GM19452 (cell line): ENCODE results near the gene FMN2.

Experiments used
- ATAC-seq: cut with Tn5 transposase; IDR thresholded peaks from one replicate; pipeline ENCODE4 v1.9.1; 2021; ENCODE audit not compliant: unreplicated experiment

Gene FMN2

DNA sequence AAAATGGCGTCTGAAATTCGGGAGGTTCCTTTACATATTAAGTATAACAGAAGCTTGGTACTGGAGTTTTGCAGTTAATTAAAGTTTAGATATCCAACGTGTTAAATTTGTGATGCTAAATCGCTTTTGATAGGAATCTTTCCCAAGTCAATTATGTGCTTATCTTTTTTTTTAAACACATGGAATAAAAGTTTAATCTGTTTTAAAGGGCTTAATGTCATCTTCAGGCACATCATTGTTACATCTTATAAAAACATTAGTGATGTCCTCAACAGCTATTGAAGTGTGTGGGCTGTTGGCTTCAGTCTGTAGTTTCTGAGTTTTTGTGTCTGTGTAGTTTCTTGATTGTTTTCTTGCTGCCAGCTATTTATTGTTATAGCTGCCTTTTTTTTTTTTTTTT, 5.3 kb downstream of the FMN2 start:
- ATAC-seq: no peak

DNA sequence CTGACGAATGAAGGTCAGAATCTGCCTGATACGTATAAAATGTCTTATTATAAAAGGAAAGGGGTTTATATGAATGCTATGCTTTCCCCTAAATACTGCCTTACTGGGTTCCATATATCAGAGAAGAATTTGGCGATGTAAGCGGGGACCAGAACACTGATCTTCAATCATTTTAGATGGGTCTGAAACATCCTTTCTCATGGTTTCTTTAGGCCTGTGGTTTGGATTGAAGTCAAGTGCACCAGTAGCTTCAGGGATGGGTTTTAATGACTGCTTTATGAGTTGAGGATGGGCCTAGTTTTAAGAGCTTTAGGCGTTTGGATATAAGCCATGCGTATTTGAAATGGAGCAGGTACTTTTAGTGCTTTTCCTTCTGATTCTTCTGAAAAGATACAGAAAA, 6.9 kb downstream of the FMN2 start:
- ATAC-seq: no peak

DNA sequence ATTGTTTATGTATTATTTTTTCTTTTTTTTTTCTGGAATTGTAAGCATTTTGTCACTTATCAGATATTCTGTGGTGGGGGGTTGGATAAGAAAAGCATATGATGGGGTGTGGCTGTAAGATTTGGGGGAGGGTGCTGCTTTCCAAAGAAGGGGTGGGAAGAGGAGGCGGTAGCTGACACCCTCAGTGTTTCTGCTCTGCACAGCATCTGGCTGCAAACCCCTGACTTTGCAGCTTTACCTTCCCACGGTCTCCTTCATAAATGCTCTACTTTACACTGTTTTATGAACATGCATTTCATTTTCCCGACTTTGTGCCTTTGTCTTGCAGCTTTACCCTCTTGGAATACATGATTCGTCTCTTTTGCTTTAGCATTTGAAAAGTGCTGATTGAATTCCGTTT, 7.6 kb downstream of the FMN2 start:
- no peak for ATAC-seq

DNA sequence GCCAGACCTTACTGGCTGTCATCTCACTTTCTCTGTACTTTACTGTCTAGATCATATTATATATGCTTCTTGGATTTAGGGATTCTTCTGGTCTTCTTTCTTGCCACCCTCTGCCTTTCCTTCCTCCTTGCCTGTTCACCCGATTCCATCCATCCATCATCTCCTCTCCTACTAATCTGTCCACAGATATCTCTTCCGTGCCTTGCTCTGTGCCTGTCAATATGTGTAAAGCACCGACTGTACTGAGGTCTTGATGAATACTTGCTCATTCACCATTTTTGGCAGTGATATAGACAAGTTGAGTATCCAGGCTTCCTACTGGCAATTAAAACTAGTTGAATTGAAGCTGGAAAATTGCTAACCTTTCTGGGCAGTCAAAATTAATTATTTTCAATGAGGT, 8.1 kb downstream of the FMN2 start:
- no peak for ATAC-seq

DNA sequence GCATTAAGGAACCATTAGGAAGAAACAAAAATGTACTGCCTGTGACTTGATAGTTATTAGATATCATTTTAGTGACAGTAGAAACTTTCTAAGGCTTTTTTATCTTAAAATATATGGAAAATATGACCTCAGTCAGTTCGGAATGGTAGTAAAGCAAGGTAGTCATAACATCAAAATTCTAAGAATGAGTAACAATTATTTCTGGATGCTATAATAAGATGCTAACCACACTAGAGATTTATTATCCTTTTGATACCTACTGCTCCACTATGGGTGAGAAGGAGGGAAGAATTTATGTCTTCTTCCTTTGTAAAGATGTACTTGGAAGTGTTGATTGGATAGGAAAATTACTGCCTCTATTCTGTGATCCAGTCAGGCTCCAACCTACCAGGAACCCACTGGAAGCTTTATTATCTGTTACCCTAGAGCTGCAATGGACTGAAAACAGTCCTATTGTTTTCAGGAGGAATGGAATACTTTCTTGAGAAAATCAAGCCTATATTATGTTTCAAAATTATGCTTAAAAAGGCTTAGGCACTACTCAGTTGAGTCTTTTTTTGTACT, 8.8 kb downstream of the FMN2 start:
- ATAC-seq: no peak

DNA sequence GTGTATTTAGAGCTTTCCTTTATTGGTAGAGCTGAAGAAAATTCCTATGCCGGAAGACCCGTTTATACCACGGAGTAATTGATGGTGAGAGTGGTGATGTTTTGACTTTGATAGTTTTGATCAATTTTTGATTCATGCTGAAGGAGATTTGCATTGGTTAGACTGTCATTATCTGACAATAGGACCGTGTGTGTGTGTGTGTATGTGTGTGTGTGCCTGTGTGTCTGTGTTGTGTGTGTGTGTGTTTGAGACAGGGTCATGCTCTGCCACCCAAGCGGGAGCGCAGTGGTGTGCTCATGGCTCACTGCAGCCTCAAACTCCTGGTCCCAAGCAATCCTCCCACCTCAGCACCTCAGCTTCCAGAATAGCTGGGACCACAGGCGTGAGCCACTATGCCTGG, 9.6 kb downstream of the FMN2 start:
- no peak for ATAC-seq

DNA sequence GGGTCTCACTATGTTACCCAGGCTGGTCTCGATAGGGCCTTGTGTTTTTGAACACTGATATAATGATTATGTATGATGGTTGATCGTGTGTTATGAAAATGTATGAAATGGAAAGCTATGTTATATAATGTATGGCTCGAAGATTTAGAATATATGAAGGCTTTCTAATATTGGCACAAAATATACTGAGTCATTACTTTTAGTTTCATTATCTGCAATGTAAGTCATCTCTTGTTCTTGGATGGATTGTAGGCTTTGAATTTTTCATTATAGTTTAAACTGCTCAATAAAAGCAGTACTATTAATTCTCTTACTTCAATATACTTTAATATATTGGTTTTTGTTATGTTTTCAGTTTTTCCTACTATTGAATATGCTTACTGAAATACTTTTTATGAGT, 10.1 kb downstream of the FMN2 start:
- no peak for ATAC-seq

DNA sequence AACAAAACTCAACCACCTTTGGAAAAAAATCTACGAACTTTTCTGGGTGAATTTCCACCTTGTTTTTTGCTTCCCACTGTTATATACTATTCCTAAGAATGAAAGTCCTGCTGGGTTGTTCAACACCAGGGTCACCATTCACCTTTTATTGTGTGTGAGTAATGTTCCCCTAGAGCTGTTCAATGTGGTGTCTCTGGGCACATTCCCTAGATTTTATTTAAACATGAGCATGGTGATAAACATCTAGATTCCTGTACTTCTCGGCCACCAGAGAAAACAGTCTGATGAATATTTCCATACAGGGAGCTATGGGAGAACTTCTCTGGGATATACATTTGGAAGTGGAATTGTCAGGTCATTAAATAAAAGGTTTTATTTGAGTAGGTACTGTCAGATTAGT, 13.0 kb downstream of the FMN2 start:
- ATAC-seq: no peak

DNA sequence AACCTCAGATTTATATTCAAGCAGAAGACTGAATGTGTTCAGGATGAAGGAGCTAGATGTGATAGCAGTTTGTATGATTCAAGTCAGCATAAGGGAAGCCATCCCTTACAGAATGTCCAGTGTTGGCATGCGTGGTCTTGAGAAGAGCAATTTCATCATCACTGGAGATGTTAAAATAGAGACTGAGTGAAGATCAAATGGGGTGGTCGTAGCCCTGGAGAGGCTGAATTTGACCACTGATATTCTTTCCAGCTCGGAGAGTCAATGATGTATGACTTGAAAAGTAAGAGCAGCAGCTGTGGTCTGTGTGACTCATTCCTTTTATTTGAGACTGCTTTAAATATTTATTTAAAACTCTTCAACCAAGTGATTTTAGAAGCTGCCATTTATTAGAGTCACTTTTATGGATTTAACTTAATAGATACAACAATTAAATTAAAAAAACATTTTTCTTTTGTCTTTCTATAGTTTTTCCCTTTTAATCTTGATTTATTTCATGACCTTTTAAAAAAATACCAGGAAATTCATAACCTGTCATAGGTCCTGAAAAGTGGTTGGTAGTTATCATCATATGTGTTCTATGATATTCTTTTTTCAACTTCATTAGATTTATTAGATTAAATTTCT, 15.5 kb downstream of the FMN2 start:
- ATAC-seq: no peak

DNA sequence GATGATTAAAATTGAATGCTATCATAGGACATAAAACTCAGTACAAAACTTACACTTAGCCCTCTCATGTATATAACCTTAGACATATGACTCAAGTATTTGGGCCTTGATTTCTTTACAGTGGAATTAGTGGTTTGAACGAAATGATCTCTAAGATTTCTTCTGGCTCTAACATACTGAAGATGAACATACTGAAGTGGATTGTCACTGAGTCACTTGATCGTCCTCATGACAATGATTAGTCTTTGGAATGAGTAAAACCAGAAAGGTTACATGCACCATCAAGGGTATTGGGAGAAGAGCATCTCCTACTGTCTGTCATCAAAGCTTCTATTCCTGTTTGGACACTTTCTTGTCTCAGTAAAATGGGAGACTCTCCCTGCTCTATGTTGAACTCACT, 17.4 kb downstream of the FMN2 start:
- ATAC-seq: no peak

DNA sequence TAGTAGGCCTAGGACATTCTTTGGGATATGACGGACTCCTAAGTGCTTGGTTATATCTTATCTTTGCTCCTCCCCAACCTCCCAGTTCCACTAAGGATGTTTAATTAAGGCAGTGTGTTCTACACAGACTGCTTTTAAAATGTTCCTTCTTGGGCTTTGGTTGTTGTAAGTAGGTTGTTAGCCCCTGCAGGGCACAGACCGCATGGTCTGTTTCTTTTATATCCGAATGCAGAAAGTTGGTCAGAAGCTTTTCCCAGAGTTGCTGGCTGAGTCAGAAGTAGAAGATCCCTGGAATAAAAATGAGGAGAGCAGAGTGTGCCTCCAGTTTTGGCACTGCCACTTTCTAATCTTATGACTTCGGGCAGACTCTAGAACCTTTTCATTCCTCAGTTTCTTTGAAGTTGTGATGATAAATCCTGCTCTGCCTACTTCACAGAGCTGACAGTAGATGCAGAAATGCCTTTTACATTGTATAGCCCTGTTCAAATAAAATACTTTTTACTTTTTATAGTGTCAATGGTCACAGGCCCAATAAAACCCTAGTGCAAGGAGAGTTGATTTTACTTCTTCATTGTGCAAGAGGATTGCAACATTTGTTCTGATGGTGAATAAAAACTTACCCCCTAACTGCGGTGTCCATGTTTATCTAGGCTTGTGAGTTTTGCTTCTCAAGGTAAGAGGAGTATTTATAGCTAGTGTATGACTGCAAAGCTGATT, 18.4 kb downstream of the FMN2 start:
- ATAC-seq: no peak

DNA sequence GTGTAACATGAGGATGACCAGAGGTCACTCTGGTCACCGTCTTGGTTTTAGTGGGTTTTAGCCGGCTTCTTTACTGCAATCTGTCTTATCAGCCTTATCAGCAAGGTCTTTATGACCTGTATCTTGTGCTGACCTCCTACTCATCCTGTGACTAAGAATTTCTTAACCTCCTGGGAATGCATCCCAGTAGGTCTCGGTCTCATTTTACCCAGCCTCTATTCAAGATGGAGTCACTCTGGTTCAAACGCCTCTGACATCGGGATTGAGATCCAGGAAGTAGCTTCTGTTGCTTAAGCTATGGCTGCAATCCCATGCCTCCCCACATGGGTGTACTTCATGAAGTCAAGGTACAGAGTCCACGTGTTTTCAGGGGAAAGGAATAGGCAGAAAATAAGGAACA, 19.9 kb downstream of the FMN2 start:
- no peak for ATAC-seq

DNA sequence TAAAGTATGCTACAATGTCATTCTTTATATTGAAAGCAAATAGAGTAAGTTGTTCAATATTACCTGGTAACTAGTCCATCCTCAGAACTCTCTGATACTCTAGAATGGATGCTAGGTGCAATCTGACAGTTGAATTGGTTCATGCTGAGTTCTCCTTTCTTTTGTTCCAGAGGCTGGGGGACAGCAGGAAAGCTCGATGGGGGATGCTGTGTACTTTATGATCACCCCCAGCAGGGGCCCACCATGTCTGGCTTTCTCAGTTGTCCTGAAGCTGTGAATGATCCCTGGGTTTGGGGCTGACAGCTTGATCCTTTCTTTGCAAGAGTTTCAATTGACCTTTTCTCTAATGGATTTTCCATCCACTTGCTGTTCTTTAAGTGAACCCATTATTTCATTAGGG, 22.5 kb downstream of the FMN2 start:
- no peak for ATAC-seq

DNA sequence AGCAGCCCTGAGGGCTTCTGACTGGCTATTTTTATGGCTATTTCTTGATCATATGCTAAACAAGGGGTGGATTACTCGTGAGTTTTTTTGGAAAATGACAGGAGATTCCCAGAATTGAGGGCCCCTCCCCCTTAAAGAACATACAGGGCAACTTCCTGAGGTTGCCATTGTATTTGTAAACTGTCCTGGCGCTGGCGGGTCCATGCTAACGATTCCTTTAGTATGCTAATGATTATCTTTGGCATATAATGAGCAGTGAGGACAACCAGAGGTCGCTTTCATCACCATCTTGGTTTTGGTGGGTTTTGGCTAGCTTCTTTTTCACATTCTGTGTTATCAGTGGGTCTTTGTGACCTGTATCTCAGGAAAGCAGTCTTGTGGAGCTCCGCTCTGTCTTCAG, 24.1 kb downstream of the FMN2 start:
- no peak for ATAC-seq

DNA sequence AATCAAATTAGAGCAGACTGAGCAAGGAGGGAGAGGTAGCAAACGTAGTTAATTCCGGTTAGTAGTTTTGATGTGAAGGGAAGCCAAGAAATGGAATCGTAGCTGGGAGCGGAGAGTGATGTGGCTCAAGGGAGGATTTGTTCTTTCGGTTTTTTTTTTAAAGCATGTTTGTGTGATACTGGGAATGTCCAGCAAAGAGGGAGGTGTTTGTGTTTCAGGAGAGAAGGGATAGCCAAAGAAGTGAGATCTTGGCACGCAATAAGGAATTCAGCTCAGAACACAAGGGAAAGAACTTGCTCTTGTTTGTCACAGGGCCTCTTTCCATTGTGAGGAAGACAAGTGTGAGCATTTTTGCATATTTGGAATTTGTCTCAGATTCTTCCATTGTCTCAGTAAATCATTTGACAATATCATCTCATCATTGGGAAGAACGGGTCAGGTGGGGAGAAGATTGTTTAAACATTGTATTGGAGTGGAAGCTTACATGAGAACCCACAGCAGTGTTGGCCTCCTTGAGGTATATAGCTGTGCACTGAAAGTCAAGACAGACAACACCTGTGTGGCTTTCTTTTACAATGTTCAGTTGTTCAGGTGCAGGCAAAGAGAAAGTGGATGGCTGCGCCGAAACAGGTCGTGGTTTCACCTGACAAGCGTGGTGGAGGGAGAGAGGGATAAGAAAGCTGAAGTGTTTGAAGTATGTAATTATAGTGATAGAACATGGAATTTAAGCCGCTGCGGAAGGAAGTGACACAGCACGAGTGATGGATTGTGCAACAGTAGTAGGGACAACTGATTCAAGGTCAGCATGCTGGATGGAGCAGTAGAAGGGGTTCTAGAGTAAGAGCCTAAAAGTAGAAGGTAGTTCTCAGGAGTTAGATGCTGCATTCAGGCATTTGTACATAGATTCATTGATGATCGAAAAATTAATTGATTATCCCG, 25.4 kb downstream of the FMN2 start:
- no peak for ATAC-seq

DNA sequence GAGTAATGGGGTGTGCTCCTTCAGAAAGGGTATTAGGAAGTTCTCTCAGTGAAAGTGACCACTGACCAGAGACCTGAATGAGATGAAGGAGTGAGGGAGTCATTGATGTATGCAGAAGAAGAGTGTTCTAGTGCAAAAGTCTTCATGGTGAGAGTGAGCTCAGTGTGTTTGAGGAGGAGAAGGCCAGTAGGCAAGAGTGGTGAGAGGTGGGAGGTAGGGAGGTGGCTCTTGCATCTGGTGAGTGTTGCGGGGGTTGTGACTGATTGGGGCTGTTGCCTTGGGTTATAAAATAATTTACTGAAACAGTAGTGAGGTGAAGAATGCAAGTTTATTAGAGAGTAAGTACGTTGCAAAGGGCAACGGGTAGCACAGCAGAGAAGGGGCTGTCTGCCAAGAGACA, 26.2 kb downstream of the FMN2 start:
- ATAC-seq: no peak

DNA sequence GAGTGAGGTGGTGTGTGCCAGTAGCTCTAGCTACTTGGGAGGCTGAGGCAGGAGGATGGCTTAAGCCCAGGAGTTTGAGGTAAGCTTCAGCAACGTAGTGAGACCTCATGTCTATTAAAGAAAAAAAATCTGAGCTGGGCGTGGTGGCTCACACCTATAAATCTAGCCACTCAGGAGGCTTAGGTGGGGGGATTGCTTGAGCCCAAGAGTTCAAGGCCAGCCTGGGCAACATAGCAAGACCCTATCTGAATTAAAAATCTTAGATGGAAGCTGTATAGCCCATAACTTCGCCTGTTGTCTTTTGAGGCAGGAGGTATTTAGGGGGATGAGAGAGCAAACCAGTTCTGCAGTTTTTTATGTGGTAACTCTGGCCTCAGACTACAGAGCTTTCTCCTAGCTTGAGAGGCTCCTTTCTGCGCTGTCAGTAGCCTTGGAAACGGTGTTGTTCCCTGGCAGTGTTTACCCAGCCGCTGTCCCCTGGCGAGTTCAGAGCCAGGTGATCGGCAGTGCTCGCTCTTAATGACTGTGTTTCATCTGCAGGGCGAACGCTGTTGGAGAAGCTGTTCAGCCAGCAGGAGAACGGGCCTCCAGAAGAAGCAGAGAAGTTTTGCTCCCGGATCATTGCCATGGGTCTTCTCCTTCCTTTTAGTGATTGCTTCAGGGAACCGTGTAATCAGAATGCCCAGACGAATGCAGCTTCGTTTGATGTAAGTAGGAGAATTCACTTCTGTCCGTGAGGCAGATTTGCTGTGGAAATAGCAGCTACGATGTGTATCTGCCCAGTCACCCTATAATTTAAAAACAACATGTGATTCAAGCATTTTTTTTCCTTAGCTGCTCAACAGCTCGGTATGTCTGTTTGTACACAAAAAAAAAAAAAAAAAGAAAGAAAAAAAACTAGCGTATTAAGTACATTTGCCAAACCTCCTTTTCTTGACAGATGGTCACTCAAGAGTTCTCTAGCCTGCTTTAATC, 31.2 kb downstream of the FMN2 start:
- no peak for ATAC-seq

DNA sequence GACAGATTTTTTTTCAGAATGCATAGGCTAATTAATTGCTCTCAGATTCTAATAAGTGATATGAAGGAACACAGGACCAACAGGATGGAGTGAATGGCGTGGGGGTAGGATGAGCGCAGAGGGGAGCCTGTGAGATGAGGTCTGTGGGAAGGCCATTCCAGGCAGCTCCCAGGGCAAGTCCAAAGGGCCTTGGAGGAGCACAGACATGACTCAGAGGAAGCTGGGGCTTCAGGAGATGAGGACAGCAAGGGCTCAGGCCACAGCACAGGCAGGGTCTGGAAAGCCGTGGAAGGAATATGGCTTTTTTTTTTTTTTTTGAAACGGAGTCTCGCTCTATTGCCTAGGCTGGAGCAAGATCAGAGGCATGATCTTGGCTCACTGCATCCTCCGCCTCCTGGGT, 35.1 kb downstream of the FMN2 start:
- no peak for ATAC-seq

DNA sequence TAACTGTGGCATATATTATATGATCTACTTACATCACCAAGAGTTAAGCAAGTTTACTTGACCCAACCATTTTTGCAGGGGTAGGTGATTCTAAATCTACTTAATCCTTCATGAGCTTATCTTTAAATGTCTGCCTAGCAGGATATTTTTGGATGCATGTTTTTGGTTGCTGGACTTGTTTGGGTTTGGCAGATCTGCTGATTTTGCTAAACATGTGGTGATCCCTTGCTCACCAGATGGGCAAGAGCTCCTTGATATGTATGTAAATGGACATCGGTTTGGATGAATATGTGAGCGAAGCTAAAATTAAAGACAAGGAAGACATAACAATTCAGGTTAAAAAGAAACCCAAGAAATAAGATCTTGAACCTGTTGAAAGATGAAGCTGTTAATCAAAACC, 36.7 kb downstream of the FMN2 start:
- no peak for ATAC-seq

DNA sequence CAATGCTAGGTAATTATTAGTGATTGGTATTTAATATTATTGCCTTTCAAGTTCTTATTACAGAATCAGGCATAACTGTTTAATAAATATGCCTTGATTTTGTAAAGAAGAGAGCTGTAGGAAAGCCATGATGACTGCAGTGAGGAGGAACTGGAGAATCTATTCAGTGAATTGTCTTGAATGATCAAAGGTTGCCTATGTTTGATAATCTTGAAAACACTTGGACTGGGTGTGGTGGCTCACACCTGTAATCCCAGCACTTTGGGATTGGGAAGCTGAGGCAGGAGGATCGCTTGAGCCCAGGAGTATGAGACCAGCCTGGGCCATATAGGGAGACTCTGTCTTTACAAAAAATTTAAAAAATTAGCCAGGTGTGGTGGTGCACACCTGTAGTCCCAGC, 42.4 kb downstream of the FMN2 start:
- ATAC-seq: no peak

DNA sequence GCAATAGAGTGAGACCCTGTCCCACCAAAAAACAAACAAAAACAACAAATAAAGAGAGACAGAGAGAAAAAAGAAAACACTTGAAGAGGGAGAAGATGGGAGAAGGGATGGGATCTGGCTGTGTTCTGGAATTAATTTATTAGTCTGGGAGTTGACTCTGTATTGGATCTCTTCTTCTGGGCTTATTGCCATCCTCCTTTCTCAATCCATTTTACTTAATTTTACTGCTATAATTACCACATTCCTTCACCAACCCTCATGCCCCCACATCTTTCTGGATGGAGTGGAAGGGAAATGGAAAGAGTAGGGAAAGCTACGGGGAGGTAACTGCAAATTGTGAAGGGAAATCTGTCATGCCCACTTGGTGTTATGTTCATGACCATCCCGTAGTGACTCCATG, 42.9 kb downstream of the FMN2 start:
- ATAC-seq: no peak
